Upper lobe of right lung (tissue), 1 donor: ENCODE results near the gene WDR26. TPM values are rescaled to one million over a fixed set of nuclear protein-coding genes. Genes with fewer than 3 reads are reported as not detected.
A peak's percentile ranks its signal among the peaks of the same experiment; 100 is the strongest.

Experiments
- ATAC-seq: fragments of 200-7000 bp; cut with Tn5 transposase; one replicate; pipeline ENCODE4 v1.9.1; 2020; ENCODE audit warnings: mild to moderate bottlenecking, moderate library complexity
- DNase-seq: peaks from one replicate; pipeline ENCODE4 v3.0.0-alpha.2; 2020
- H3K27ac ChIP-seq: fragments of 200-600 bp; one replicate; pipeline ENCODE4 v1.8.0; 2022
- H3K27me3 ChIP-seq: fragments of 200-600 bp; one replicate; pipeline ENCODE4 v1.8.0; 2022; ENCODE audit warnings: mild to moderate bottlenecking
- H3K36me3 ChIP-seq: fragments of 200-600 bp; one replicate; pipeline ENCODE4 v1.8.0; 2022
- H3K4me1 ChIP-seq: fragments of 200-600 bp; one replicate; pipeline ENCODE4 v1.8.0; 2022
- H3K4me3 ChIP-seq: fragments of 200-600 bp; one replicate; pipeline ENCODE4 v1.8.0; 2022; ENCODE audit warnings: mild to moderate bottlenecking
- H3K9me3 ChIP-seq: fragments of 200-600 bp; one replicate; pipeline ENCODE4 v1.8.0; 2022
- CTCF ChIP-seq: fragments of 200-600 bp; IDR thresholded peaks from one replicate; pipeline ENCODE4 v1.8.0; 2022; ENCODE audit warnings: antibody characterized with exemption
- intact Hi-C: fragments of 100-400 bp; cut with DNase I; formaldehyde crosslinking; loops from one replicate; pipeline ENCODE4 v1.11.0; 2022
- total RNA-seq: library from RNA; stranded (reverse); fragmentation: NEBNext Ultra II Directional; extraction: Animal tissue kit (Norgen Biotek cat#: 25700); gene quantifications from one replicate; pipeline ENCODE4 v1.2.1, GENCODE V29; 2021
- donor health status: DM: no; HTN: yes; CAD: no; lungs with severe emphysema.

WDR26 gene
- total RNA-seq, 1 donor from 2014 or later, result 96.1 TPM

GRCh38 chr1:224368409-224368808 is 66.2 kb downstream of the WDR26 start:
- TF ChIP-seq CTCF, result no peak
- Histone ChIP-seq H3K4me3 (no peak overlapping the region), H3K9me3 (no peaks in the 10 kb centered on the region), H3K4me1 (peaks cover 4% of the 10 kb centered on the region), H3K36me3 (peaks cover 89% of the 10 kb centered on the region), H3K27me3 (no peaks in the 10 kb centered on the region), H3K27ac (no peak overlapping the region)
- intact Hi-C loops, result no loop called here
- ATAC-seq (no peak), DNase-seq (no peak)

GRCh38 chr1:224359207-224359606 is 75.4 kb downstream of the WDR26 start:
- intact Hi-C loops, result no loop called here
- peaks cover 33% of the 10 kb centered on the region for H3K4me1 ChIP-seq
- no peaks in the 10 kb centered on the region for H3K27me3 ChIP-seq
- H3K36me3 ChIP-seq, result peaks cover 10% of the 10 kb centered on the region
- DNase-seq (no peak), ATAC-seq (no peak)
- H3K4me3 ChIP-seq, result no peak overlapping the region
- no peaks in the 10 kb centered on the region for H3K9me3 ChIP-seq
- TF ChIP-seq CTCF, result no peak
- H3K27ac ChIP-seq, result no peak overlapping the region

- no peak for TF ChIP-seq CTCF
- H3K4me3 ChIP-seq, result peak overlapping the region; percentile 87
- intact Hi-C loops, result no loop called here
These were observed 76.4 kb downstream of the WDR26 start for GRCh38 chr1:224358237-224358636.

GRCh38 chr1:224357626-224358124 is 76.9 kb downstream of the WDR26 start:
- peak; percentile 45 for ATAC-seq
- TF ChIP-seq CTCF, result no peak
- Histone ChIP-seq H3K4me1 (peaks cover 33% of the 10 kb centered on the region), H3K9me3 (no peaks in the 10 kb centered on the region), H3K27ac (peak overlapping the region; percentile 88), H3K4me3 (peak overlapping the region; percentile 87), H3K27me3 (no peaks in the 10 kb centered on the region), H3K36me3 (peaks cover 4% of the 10 kb centered on the region)
- intact Hi-C loops, result no loop called here
- DNase-seq, result no peak

More at GRCh38 chr1:224358237-224358636, 76.4 kb downstream of the WDR26 start:
- Histone ChIP-seq H3K36me3 (peaks cover 4% of the 10 kb centered on the region), H3K9me3 (no peaks in the 10 kb centered on the region), H3K27me3 (no peaks in the 10 kb centered on the region), H3K4me1 (peaks cover 33% of the 10 kb centered on the region), H3K27ac (peak overlapping the region; percentile 88)
- peak; percentile 75 for DNase-seq
- ATAC-seq, result no peak

GRCh38 chr1:224356685-224357625 is 77.6 kb downstream of the WDR26 start, which contains the start of gene CNIH4:
CNIH4 (plus strand) TSS chr1:224356879; CDS start chr1:224356925, 46 bp downstream.
- peak within 1 kb of the TSS; percentile 87 for H3K4me3 ChIP-seq
- no peak for TF ChIP-seq CTCF
- H3K9me3 ChIP-seq, result no peaks in the 10 kb centered on the region
- peaks cover 33% of the 10 kb centered on the region for H3K4me1 ChIP-seq
- peaks cover 4% of the 10 kb centered on the region for H3K36me3 ChIP-seq
- ATAC-seq, result peak; percentile 98
- H3K27me3 ChIP-seq, result no peaks in the 10 kb centered on the region
- intact Hi-C loops, result no loop called here
- DNase-seq, result peak; percentile 96
- peak within 1 kb of the TSS; percentile 88 for H3K27ac ChIP-seq
